ENCODE measurements around the gene PTPN23. TPM values are rescaled to one million over a fixed set of nuclear protein-coding genes. Genes with fewer than 3 reads are reported as not detected.
"Not testable (repeated sequence)": the region's sequence is repeated elsewhere in the genome, so short reads cannot be mapped to it uniquely, and the experiment has no call there.

PTPN23 gene
- 37.6 and 40.6 TPM in 2 replicates for total RNA-seq

- intact Hi-C loops (cut with micrococcal nuclease), result loop anchor here (1.0 to 5.0 kb wide), 12 partner anchors 41 to 1177 kb away; partner anchors contain the start of genes CCDC12, CDC25A, DHX30 and ELP6
These were observed at the start of gene PTPN23 for GRCh38 chr3:47380601-47381316. PTPN23 (plus strand) TSS chr3:47381021; CDS start chr3:47381097, 76 bp downstream.

GRCh38 chr3:47333907-47334306 is 46.9 kb upstream of the PTPN23 start:
- intact Hi-C loops (cut with micrococcal nuclease), result no loop called here

GRCh38 chr3:47337656-47338055 is 43.2 kb upstream of the PTPN23 start:
- intact Hi-C loops (cut with micrococcal nuclease), result no loop called here

GRCh38 chr3:47339951-47340350 is 40.9 kb upstream of the PTPN23 start:
- intact Hi-C loops (cut with micrococcal nuclease), result no loop called here

GRCh38 chr3:47340866-47341265 is 40.0 kb upstream of the PTPN23 start:
- intact Hi-C loops (cut with micrococcal nuclease), result no loop called here

- intact Hi-C loops (cut with micrococcal nuclease), result no loop called here
These were observed 38.7 kb upstream of the PTPN23 start for GRCh38 chr3:47342151-47342550.

- intact Hi-C loops (cut with micrococcal nuclease), result no loop called here
These were observed 38.0 kb upstream of the PTPN23 start for GRCh38 chr3:47342812-47343211.

- intact Hi-C loops (cut with micrococcal nuclease), result no loop called here
These were observed 37.3 kb upstream of the PTPN23 start for GRCh38 chr3:47343471-47343971.

GRCh38 chr3:47344971-47345370 is 35.9 kb upstream of the PTPN23 start:
- intact Hi-C loops (cut with micrococcal nuclease), result no loop called here

- intact Hi-C loops (cut with micrococcal nuclease), result no loop called here
These were observed 33.5 kb upstream of the PTPN23 start for GRCh38 chr3:47347217-47347801.

GRCh38 chr3:47348411-47349154 is 32.2 kb upstream of the PTPN23 start:
- intact Hi-C loops (cut with micrococcal nuclease), result no loop called here

GRCh38 chr3:47355010-47355409 is 25.8 kb upstream of the PTPN23 start:
- intact Hi-C loops (cut with micrococcal nuclease), result no loop called here

GRCh38 chr3:47356201-47356600 is 24.6 kb upstream of the PTPN23 start:
- intact Hi-C loops (cut with micrococcal nuclease), result no loop called here

- intact Hi-C loops (cut with micrococcal nuclease), result no loop called here
These were observed 21.5 kb upstream of the PTPN23 start for GRCh38 chr3:47359323-47359722.

- intact Hi-C loops (cut with micrococcal nuclease), result not testable (repeated sequence)
These were observed 20.7 kb upstream of the PTPN23 start for GRCh38 chr3:47360110-47360517.

- intact Hi-C loops (cut with micrococcal nuclease), result no loop called here
These were observed 18.1 kb upstream of the PTPN23 start for GRCh38 chr3:47362701-47363100.

GRCh38 chr3:47365213-47366153 is 15.3 kb upstream of the PTPN23 start:
- intact Hi-C loops (cut with micrococcal nuclease), result no loop called here

- intact Hi-C loops (cut with micrococcal nuclease), result no loop called here
These were observed 14.0 kb upstream of the PTPN23 start for GRCh38 chr3:47366833-47367232.

- intact Hi-C loops (cut with micrococcal nuclease), result no loop called here
These were observed 13.2 kb upstream of the PTPN23 start for GRCh38 chr3:47367631-47368030.

- intact Hi-C loops (cut with micrococcal nuclease), result not testable (repeated sequence)
These were observed 10.8 kb upstream of the PTPN23 start for GRCh38 chr3:47370020-47370419.
